DMS153 treated with DMSO at 0.1 percent for 48 hours (cell line): ENCODE results near the gene ATP6V0D1.
"Not testable (repeated sequence)": the region's sequence is repeated elsewhere in the genome, so short reads cannot be mapped to it uniquely, and the experiment has no call there.

ENCODE experiments used
- DNase-seq: peaks from one replicate; lab custom pipeline; 2025; ENCODE audit not compliant: unreplicated experiment; lab: John Stamatoyannopoulos, UW

The ATP6V0D1 gene

DNA sequence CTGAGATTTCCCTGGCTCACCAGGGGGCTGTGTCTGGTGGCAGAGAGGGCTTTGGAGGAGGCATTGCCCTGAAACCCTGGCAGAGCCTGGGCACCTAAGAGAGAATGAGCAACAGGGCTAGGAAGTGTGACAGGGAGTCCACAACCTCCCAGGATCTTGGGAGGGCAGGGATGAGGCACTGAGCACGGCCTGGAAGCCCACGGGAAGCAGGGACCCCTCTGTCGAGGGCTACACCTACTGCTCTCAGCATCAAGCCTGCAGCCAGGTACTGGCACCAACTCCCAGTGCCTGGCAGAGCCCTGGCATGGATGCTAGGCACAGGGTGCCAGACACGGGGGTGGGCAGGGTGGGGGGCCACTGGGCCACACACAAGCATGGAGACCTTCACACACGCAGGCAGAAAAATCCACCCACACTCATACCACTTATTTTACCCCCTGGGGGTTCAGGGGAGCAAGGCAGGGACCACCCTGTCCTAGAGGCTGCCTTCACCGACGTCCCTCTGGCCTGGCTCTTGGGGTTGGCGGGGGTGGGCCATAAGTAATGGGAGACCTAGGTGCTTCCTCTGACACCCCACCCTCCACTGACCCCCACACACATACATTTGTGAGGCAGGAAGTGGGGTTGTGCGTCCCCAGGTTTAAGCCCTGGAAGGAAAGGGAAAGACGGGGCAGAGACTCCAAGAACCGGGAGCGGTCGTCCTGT, 51.0 kb downstream of the ATP6V0D1 start:
- DNase-seq: no peak

GRCh38 chr16:67429053-67429798, 51.7 kb downstream of the ATP6V0D1 start:
- no peak for DNase-seq

- DNase-seq: peak; percentile 54
These were observed 52.7 kb downstream of the ATP6V0D1 start for GRCh38 chr16:67428146-67428731.

DNA sequence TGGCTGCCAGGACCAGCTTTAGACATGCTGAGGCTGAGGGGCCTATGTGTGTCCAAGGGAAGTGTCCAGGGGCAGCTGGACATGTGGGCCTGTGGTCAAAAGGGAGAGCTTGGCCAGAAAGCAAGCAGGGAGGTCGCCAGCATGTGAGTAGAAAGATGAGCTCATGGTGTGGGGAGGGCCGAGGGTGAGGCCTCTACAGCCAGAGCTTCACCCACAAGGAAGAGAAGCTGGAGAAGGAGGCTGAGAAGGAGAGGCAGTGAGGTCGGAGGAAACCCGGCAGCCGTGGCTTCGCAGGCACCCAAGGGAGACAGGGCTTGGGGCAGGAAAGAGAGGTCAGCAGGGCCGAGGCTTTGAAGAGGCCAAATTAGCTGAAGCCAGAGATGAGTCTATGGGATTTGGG, 54.0 kb downstream of the ATP6V0D1 start:
- no peak for DNase-seq

- no peak for DNase-seq
These were observed 54.9 kb downstream of the ATP6V0D1 start for GRCh38 chr16:67426022-67426421.

GRCh38 chr16:67425580-67425979, 55.4 kb downstream of the ATP6V0D1 start:
- DNase-seq: no peak

DNA sequence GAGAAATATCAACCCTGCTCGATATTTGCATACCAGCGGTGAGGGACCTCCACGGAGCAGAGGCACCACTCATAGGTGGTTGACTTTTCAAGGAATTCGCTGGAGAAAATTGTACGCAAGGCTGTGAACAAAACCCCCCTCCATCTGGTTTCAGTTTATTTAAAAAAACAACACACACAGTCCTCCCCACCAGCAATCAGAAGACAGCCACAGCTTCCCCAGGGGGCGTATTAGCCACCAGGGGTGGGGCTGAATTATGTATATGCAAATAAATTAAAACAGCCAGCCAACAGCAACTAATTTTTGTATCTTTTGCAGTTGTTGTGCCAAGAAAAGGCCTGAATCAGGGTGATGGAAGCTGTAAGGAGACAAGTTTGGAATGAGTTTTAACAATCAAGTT, 55.9 kb downstream of the ATP6V0D1 start:
- DNase-seq: no peak

GRCh38 chr16:67424261-67424615, 56.7 kb downstream of the ATP6V0D1 start:
- no peak for DNase-seq

- DNase-seq: no peak
These were observed 57.2 kb downstream of the ATP6V0D1 start for GRCh38 chr16:67423611-67424260.

GRCh38 chr16:67423015-67423414, 57.9 kb downstream of the ATP6V0D1 start:
- DNase-seq: no peak

DNA sequence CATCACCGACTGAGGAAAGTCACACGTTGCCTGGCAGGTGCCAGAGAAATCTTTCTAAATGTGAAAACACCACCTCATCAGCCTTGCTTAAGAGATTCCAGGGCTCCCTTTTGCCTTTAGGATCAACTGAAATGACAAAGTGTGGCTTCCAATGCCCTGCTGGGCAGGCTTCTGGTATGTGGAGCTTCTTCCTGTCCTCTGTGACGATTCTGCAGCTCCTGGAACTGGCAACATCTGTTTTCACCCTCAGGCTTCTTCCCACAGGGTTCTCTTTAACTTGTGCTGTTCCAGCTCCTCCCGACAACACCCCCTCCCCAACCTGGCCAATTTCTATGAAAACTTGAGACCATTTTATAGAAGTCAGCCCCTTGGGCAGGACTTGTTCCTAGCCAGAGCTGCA, 59.9 kb downstream of the ATP6V0D1 start:
- no peak for DNase-seq

DNA sequence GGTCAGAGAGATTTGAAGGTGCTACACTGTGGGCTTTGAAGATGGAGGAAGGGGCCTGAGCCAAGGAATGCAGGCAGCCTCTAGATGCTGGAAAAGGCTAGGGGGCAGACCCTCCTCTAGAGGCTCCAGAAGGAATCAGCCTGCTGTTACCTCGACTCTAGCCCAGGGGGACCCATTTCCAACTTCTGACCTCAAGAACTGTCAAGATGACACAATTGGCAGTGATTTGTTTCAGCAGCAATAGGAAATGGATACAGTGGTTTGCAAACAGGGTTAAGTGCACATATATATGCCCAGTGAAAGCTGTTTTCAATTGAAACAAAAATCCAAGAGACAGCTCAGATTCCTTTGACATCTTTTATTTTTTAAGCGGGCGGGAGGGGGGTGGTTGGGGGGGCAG, 61.0 kb downstream of the ATP6V0D1 start:
- DNase-seq: no peak

DNA sequence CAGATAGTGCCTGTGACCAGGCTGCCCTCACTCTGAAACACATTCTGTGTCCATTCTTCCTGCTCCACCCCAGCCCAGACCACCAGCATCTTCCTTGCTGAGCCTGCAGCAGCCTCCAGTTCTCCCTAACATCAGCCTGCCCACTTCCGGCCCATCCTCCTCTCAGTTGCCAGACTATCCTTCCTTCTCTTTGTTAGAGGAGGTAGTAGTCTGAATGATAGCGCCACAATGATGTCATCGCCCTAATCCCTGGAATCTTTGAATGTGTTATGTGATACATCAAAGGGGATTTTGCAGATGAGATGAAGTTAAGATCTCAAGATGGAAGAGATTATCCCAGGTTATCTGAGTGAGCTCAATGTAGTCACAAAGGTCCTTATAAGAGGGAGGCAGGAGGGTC, 61.5 kb downstream of the ATP6V0D1 start:
- DNase-seq: no peak

DNA sequence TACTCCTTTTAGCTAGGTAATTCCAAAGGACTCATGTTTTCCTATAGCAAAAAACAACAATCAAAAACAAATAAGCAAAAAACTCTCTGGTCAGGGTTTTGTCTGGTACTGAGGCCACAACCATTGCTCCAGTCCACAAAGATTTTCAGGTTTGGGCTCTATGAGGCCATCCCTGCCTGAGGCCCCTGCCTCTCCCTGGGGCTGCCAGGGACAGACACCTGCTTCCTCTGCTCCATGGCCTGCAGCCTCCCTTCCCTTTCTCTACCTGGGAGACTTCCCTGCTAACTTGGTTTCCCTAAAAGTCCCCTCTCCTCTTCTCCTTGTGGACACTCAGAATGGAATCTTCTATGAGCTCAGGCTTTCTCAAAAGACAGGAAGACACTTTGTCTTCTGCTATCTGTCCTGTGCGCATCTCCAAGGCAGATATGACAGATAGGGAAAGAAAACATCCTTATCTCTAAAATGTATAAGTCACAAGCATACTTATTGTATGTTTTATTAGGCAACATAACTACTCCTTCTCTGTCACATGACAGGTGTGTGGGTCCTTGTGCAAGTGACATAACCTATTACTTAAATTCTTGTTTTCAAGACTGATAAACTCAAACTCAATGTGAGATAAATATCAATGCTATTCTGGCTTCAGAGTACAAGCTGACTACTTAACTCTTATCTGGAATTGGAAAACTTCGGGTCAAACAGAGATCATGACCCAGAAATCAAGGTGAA, 63.5 kb downstream of the ATP6V0D1 start:
- DNase-seq: no peak

- DNase-seq: peak; percentile 35
These were observed 64.8 kb downstream of the ATP6V0D1 start, which contains the start of gene ZDHHC1 for GRCh38 chr16:67415872-67416793. Gene ZDHHC1 (minus strand): TSS chr16:67416477. CDS start chr16:67407775, 8,702 bp downstream.

- not testable (repeated sequence) for DNase-seq
These were observed 65.5 kb downstream of the ATP6V0D1 start for GRCh38 chr16:67415421-67415820.

DNA sequence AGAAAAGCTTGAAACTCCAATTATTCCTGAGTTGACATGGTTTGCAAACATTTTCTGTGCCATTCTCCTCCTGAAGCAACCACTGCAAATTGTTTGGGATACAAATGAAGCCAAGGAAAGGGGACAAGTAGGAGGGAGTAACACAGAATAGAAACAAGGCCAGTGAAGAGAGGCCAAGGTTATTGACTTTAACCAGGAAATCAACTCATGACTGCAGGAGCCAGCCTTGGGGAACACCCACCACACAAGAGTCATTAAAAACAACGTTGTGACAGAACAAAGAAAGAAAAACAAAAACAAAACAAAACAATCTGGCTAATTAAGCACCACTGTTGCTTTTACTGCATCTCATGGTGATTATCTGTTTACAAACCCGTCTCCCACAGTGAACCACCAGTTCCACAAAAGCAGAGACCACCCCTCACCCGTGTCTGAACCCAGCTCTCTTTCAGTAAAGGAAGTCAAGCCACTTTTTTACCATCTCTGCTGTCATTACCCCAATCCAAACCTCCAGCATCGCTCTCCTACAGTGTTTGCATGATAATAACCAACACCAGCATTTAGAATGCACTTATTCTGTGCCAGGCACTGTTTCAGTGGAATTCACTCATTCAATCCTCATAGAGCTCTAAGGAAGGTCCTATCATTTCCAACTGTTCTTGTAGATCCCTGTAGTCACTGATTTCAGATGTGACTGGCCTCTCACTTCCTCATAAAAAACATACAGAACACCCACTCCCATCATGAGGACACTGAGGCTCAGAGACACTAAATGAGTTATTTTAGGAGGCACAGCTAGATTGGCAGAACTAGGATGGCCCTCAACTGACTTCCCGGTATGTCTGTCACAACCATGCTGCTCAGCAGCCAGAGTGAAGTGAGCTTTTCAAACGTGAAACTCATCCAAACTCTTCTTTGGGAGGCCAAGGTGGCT, 66.7 kb downstream of the ATP6V0D1 start:
- DNase-seq: no peak

DNA sequence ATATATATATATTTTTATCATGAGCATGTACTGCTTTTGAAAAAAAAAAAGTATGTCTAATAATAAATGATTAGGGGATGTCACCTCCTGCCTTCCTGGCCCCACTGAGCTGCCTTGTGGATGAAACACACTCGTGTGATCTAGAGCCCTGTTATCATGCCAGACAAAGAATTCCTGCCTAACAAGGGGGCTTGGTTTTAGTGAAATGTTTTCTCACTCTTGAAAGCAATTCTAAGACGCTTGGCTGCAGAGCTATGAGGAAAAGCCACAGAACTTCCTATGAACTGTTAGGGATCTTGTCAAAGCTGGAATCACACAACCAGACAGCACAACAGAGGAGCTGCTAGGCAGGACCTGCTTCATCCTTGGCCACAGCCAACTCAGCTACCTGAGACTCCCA, 68.7 kb downstream of the ATP6V0D1 start:
- no peak for DNase-seq

DNA sequence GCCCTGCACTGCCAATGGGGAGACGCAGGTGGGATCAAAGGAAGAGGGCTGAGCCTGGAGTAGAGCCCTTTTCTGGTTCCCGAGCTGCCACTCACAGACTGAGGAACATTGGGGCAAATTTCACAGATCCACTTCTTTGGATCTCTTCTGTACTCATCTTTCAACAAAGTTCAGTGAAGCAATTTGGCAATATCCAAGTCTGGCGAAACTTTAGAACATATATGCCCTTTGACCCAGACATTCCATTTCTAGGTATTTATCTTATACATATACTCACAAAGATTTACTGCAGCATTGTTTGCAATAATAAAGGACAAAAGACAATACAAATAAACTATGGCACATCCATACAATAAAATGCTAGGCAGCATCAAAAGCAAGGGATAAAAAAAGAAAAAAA, 69.6 kb downstream of the ATP6V0D1 start:
- DNase-seq: no peak
